ENCODE results near the gene WWOX. TPM values are rescaled to one million over a fixed set of nuclear protein-coding genes. Genes with fewer than 3 reads are reported as not detected.

WWOX gene
- total RNA-seq, 1 donor from 2014 or later: 19.2 TPM

GRCh38 chr16:78105517-78105916 lies 6.1 kb downstream of the WWOX start:
- Histone ChIP-seq H3K27me3 (ENCODE audit: low read depth) (no peaks in the 10 kb centered on the region), H3K4me3 (no peak overlapping the region), H3K4me1 (peaks cover 3% of the 10 kb centered on the region), H3K36me3 (peaks cover 20% of the 10 kb centered on the region), H3K27ac (no peak overlapping the region), H3K9me3 (no peaks in the 10 kb centered on the region)
- no peak for DNase-seq
- no peak for TF ChIP-seq CTCF (IDR thresholded peaks at IDR 0.05)
- no peak for ATAC-seq
- intact Hi-C loops (cut with DNase I): no loop called here

GRCh38 chr16:78106686-78107085 lies 7.2 kb downstream of the WWOX start:
- intact Hi-C loops (cut with DNase I): no loop called here
- ATAC-seq (no peak), DNase-seq (no peak)
- no peaks in the 10 kb centered on the region for H3K27me3 ChIP-seq (ENCODE audit: low read depth)
- no peak for TF ChIP-seq CTCF (IDR thresholded peaks at IDR 0.05)
- no peaks in the 10 kb centered on the region for H3K9me3 ChIP-seq
- H3K4me3 ChIP-seq: no peak overlapping the region
- H3K36me3 ChIP-seq: peaks cover 31% of the 10 kb centered on the region
- H3K27ac ChIP-seq: no peak overlapping the region
- no peaks in the 10 kb centered on the region for H3K4me1 ChIP-seq

- Histone ChIP-seq H3K9me3 (no peaks in the 10 kb centered on the region), H3K4me1 (no peaks in the 10 kb centered on the region), H3K4me3 (no peak overlapping the region), H3K27me3 (ENCODE audit: low read depth) (no peaks in the 10 kb centered on the region), H3K36me3 (peaks cover 31% of the 10 kb centered on the region), H3K27ac (no peak overlapping the region)
- TF ChIP-seq CTCF (IDR thresholded peaks at IDR 0.05): no peak
- ATAC-seq: no peak
- DNase-seq: no peak
- intact Hi-C loops (cut with DNase I): no loop called here
These were observed 9.0 kb downstream of the WWOX start for GRCh38 chr16:78108451-78108850.

- Histone ChIP-seq H3K36me3 (peaks cover 46% of the 10 kb centered on the region), H3K27ac (no peak overlapping the region), H3K9me3 (no peaks in the 10 kb centered on the region), H3K27me3 (ENCODE audit: low read depth) (no peaks in the 10 kb centered on the region), H3K4me3 (no peak overlapping the region), H3K4me1 (no peaks in the 10 kb centered on the region)
- ATAC-seq (no peak), DNase-seq (no peak)
- intact Hi-C loops (cut with DNase I): no loop called here
- TF ChIP-seq CTCF (IDR thresholded peaks at IDR 0.05): no peak
These were observed 13.8 kb downstream of the WWOX start for GRCh38 chr16:78113258-78113657.

DNA sequence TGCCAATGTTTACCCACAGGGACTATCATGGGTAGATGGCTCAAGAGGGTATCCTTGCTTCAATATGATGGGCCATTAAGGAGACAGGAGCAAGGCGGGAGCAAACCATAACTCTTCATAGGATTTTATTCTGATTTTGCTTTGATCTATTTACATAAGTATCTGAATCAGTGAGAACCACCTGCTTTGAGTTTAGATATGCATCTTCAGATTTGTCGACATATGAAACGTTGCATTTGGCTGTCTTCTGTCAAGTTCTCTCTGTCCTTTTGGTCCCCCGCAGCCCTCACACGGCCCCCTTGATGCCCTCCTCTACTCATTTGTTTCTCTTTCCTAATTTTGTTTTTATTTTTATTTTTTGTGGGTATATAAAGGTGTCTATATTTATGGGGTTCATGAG lies 16.2 kb downstream of the WWOX start:
- Histone ChIP-seq H3K4me1 (no peaks in the 10 kb centered on the region), H3K9me3 (no peaks in the 10 kb centered on the region), H3K27me3 (ENCODE audit: low read depth) (no peaks in the 10 kb centered on the region), H3K36me3 (peaks cover 36% of the 10 kb centered on the region), H3K4me3 (no peak overlapping the region), H3K27ac (no peak overlapping the region)
- ATAC-seq: no peak
- intact Hi-C loops (cut with DNase I): no loop called here
- TF ChIP-seq CTCF (IDR thresholded peaks at IDR 0.05): no peak
- no peak for DNase-seq

DNA sequence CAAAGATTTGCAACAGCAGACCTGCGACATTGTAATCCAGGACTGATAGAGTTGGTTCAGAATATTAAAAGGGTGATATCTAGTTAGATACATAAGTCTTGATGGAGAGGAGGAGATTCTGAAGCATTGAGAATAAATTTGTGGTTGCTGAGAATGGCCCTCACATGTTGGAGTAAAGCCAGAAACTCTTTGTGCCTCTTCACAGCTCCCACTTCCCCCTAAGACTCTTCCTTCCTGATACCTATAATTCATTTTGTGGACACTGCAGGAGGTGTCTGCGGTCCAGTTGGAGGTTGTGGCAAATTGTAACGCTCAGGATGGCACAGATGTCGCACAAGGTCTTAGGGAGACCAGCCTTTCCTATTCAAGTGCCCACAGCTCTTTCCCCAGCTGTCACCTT lies 17.5 kb downstream of the WWOX start:
- TF ChIP-seq CTCF (IDR thresholded peaks at IDR 0.05): no peak
- DNase-seq: no peak
- no peak overlapping the region for H3K27ac ChIP-seq
- H3K4me1 ChIP-seq: no peaks in the 10 kb centered on the region
- no peaks in the 10 kb centered on the region for H3K27me3 ChIP-seq (ENCODE audit: low read depth)
- intact Hi-C loops (cut with DNase I): no loop called here
- ATAC-seq: no peak
- no peak overlapping the region for H3K4me3 ChIP-seq
- peaks cover 26% of the 10 kb centered on the region for H3K36me3 ChIP-seq
- no peaks in the 10 kb centered on the region for H3K9me3 ChIP-seq

Measured in lower lobe of right lung (tissue), 2 donors.